ENCODE results near the gene SPATA22.
"Not testable (repeated sequence)": the region's sequence is repeated elsewhere in the genome, so short reads cannot be mapped to it uniquely, and the experiment has no call there.

SPATA22 gene

DNA sequence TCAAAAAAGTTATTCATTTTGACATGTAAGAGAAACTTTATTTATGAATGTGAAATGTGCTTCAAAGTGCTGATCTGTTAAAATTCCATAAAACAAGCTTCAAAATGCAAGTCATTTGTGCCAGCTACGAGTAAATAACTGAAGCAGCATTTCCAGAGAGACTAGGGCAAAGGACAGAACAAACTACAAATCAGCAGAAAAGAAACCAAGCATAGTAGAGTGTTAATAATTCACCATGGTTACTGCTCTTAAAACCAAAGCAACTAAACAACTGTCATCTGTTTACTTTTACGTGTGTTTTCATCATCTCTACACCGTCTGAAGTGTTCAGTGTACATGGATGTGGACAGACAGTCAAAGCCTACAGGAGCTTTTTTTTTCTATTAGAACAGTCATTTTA lies 2.6 kb upstream of the SPATA22 start:
- no peak for DNase-seq (ENCODE audit: low read depth in 2 of 2)

DNA sequence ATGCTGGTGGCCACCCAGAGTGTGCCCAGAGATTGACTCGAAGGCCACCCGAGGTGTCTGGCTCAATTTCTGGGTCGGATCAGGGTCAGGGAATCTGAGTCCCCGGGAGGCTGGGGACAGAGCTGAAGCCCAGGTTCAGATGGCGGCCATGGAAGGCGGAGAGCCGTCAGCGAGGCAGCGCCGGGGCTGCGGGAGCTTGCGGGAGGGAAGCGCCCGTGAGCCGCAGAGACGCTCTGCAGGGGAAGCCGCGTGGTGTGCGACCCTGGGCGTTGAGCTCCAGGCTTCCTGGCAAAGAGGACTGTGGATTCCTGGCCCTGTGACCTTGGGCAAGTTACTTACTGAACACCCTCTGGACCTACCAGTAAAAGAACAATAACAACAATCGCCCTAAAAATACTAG lies 518 bp upstream of the SPATA22 start:
- no peak for DNase-seq (ENCODE audit: low read depth in 2 of 2)

- DNase-seq (ENCODE audit: low read depth in 2 of 2) = no peak
These were observed 2.1 kb downstream of the SPATA22 start for GRCh38 chr17:3469529-3469928.

DNA sequence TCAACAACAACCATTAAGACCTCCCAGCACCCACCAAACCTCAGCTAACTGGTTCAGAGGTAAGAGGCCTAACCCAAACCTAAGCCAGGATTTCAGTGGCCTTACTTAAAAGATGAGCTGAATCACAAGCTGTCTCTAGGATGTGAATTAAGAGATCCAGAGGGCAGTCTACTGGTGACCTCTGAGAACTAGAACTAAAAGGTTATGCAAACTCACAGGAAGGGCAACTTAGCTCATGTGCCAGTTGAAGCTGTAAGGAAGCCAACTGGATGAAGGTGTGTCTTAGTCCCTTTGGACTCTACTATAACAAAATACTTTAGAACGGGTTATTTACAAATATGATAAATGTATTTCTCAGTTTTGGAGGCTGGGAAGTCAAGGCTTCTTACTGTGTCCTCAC lies 5.3 kb downstream of the SPATA22 start:
- not testable (repeated sequence) for DNase-seq (ENCODE audit: low read depth in 2 of 2)

- DNase-seq (ENCODE audit: low read depth in 2 of 2) = no peak
These were observed 23.5 kb downstream of the SPATA22 start for GRCh38 chr17:3448059-3448665.

DNA sequence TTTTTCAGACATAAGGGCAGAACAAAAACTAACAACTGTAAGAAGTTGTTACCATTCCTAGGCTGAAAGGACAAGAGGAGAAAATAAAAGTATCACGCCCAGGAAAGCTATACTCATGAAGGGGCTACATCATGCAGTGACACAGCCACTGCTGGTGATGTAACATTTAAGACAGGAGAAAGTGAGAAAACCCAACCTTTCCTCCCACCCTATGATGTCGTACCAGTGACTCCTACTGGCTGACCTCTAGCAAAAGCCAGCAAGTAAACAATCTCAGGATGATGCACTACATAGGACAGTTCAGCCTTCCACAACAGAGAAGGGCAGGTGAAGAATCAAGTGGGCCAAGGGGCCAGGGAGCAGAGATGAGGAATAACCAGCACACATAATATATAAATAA lies 24.0 kb downstream of the SPATA22 start:
- DNase-seq (ENCODE audit: low read depth in 2 of 2) = no peak

DNA sequence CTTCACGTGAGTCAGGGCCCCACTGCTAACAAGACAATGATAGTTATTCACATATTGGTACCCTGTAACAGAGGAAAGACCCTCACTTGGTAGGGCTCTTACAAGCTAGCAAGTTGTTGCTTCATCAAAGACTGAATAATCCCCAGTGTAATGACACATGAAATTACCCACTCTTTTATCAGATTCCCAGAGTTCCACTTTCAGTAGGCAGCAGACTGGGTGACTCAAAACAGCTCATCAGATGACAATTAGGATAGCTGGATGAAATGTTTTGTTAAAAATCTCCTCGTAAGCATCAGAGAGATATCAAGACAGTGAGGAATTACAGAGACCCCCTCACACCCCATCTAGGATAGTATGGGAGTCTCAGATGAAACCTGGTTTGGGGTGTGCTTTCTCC lies 31.2 kb downstream of the SPATA22 start:
- no peak for DNase-seq (ENCODE audit: low read depth in 2 of 2)

DNA sequence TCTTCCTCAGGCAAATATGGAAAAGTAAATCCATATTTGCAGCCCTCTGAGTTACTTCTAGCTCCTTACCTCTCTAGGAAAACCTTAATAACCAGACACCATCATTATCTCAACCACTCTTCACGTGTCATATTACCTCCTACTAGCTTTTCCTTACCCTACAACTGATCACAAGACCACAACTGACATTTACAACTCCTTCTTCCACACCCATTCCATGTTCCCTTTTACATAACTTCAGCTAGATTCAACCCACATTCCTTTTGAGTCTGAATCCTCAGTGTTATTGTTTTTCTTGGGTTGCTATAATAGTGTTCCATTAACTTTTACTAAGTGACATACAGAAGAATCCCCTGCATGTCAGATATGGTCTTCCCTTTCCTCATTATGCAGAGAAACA lies 33.3 kb downstream of the SPATA22 start:
- DNase-seq (ENCODE audit: low read depth in 2 of 2) = no peak

DNA sequence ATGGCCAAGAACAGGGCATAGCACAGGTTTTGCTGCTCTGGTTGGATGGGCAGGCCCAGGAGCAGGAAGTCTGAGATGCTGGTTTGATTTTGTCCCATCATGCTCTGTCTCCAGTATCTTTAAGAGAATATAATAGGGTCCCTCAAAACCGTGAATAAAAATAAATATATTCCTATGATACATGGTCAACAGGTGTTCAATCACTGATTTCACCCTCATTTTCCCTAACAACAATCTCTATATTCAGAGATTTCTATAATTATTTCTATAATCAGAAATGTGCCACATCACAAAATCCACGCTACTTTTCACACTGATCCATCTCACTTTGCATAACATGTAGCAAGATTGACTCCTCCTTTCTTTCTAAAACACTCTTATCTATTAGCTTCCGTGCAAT lies 37.9 kb downstream of the SPATA22 start, which contains the start of gene OR1E2:
Gene OR1E2 (minus strand): TSS at position 101 of the 400 bp plus-strand sequence. CDS start 0 bp downstream, at position 101.
- no peak for DNase-seq (ENCODE audit: low read depth in 2 of 2)

DNA sequence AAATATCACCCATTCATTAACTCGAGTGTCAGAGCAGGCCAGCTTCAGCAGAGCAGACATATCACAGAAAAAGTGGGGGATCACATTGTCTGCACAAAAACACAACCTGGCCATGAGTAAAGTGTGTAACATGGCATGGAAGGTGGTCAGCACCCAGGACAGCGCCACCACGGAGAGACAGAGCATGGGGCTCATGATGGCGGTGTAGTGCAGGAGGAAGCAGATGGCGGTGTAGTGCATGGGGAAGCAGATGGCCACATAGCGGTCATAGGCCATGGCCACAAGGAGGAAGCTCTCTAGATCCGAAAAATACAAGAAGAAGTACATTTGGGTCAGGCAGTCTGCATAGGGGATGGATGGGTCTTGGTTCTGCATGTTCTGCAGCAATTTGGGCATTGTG lies 38.4 kb downstream of the SPATA22 start:
- DNase-seq (ENCODE audit: low read depth in 2 of 2) = not testable (repeated sequence)

DNA sequence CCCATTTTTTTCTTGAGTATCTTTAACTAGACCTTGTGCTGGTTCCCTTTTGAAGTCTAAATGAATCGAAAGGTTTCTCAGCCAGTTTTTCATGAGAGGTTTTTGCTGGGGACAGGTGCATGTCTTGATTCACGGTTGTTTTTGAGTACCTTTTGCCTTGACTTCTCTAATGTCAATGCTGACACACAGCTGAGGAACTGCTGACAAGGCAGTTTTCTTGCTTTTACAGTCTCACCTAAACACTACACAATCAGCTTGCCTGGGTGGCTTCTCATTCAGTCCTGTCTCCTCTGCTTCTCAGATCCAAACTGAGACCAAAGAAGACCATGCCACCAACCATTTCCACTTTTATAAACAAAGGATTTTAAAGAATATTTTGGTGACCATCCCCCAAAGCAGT lies 53.4 kb downstream of the SPATA22 start:
- DNase-seq (ENCODE audit: low read depth in 2 of 2) = no peak

DNA sequence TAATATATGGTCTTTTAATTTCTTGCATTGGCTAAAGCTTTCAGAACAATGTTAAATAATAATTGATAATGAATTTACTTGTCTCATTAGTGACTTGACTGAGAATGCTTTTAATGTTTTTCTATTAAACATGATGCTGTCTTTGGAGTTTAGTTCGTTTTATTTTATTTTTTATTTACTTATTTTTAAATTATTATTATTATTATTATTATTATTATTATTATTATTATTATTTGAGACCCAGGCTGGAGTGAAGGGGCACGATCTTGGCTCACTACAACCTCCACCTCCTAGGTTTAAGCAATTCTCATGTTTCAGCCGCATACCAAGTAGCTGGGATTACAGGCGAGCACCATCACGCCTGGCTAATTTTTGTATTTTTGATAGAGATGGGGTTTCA lies 56.0 kb downstream of the SPATA22 start:
- DNase-seq (ENCODE audit: low read depth in 2 of 2) = no peak

DNA sequence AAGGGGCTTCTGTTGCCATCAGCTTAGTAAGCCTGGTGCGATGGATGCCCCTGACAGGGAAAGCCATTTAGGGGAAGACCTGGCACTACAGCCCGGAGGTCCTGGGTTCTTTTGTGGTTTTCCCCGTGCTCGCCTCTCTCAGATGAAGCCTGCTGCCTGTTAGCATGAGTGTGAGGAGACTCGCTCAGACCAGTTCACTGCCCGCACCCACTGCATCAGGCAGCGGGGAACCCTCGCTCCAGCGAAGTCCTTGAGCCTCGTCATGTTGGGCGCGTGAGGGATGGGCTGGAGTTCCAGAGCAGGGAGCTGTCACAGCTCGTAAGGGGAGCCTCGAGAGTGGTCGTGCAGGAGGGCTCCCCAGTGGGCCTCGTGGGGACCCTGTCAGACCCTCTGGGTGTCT lies 59.4 kb downstream of the SPATA22 start:
- DNase-seq (ENCODE audit: low read depth in 2 of 2) = not testable (repeated sequence)

- no peak for DNase-seq (ENCODE audit: low read depth in 2 of 2)
These were observed 60.5 kb downstream of the SPATA22 start, which contains the start of gene OR3A3 for GRCh38 chr17:3411070-3411469. Gene OR3A3, plus strand, starts transcription at chr17:3411370.

DNA sequence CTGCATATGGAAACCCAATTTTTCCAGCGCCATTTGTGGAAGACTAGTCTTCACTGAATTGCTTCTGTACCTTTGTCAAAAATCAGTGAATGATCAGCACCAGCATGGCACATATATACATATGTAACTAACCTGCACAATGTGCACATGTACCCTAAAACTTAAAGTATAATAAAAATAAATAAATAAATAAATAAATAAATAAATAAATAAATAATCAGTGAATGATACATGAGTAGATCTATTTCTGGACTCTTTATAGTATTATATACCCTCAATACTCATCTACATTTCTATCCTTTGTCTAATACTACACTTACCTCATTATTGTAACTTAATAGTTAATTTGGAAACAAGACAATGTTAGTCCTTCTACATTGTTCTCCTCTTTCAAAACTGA lies 67.8 kb downstream of the SPATA22 start:
- not testable (repeated sequence) for DNase-seq (ENCODE audit: low read depth in 2 of 2)

DNA sequence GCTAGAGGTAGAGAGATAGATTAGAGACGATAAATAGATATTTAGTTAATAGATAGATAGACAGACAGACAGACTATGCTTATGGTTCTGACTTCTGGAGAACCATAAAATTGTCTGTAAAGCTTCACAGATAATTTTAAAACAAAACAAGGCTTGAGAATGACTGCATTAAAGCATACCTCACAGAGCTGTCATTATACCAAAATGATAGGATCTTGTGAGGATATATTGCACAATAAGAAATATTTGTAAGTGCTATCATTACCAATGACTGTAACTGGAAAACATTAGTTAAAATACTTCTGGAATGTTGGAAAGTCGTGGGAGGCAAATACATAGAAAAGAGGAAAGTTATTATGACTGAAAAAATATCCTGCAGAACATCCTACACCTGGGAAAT lies 69.8 kb downstream of the SPATA22 start:
- no peak for DNase-seq (ENCODE audit: low read depth in 2 of 2)

GRCh38 chr17:3400055-3400454 lies 71.6 kb downstream of the SPATA22 start:
- DNase-seq (ENCODE audit: low read depth in 2 of 2) = no peak

DNA sequence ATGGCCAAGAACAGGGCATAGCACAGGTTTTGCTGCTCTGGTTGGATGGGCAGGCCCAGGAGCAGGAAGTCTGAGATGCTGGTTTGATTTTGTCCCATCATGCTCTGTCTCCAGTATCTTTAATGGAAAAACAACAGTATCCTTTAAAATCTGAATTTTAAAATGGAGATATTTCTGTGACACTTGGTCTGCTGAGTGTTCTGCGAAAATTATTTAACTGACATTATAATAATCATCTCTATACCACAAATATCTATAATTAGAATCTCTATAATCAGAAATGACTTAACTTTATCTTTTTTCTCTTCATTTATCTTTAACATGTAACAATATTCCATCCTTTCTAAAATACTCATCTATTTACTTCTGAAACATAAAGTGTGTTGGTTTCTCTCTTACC lies 73.3 kb downstream of the SPATA22 start, which contains the start of gene OR1E1:
Gene OR1E1 (minus strand): TSS at position 101 of the 400 bp plus-strand sequence. CDS start 0 bp downstream, at position 101.
- no peak for DNase-seq (ENCODE audit: low read depth in 2 of 2)

- not testable (repeated sequence) for DNase-seq (ENCODE audit: low read depth in 2 of 2)
These were observed 73.8 kb downstream of the SPATA22 start for GRCh38 chr17:3397801-3398200.
